Lower leg skin (tissue), 4 donors: ENCODE results near the gene TFDP2. TPM values are rescaled to one million over a fixed set of nuclear protein-coding genes. Genes with fewer than 3 reads are reported as not detected.
"Not testable (repeated sequence)": the region's sequence is repeated elsewhere in the genome, so short reads cannot be mapped to it uniquely, and the experiment has no call there.

Experiments used
- DNase-seq, 2 donors: peaks; one replicate each; pipeline ENCODE4 v3.0.0-alpha.2; 2019; ENCODE audit warnings: low spot score in 2 of 2
- H3K4me3 ChIP-seq: fragments of 200-600 bp; sonication (generic); 2 replicates; pipeline ENCODE4 v1.5.1; 2017; ENCODE audit warnings: mild to moderate bottlenecking, low read depth; ENCODE audit not compliant: poor library complexity, severe bottlenecking
- POLR2A ChIP-seq, 2 donors: fragments of 450-650 bp; IDR thresholded peaks; one replicate each; pipeline ENCODE4 v1.6.1; 2016 to 2017; ENCODE audit warnings: antibody characterized with exemption in 2 of 2, mild to moderate bottlenecking in 1 of 2, moderate library complexity in 1 of 2
- WGBS, 2 donors: methylation state at CpG; one replicate each; pipeline ENCODE4 v1.1.5; 2018; 5-methylcytosine and 5-hydroxymethylcytosine counted together
- intact Hi-C: fragments of 100-400 bp; cut with DNase I; formaldehyde crosslinking; loops from one replicate; pipeline ENCODE4 v1.15.0; 2023; ENCODE audit warnings: low total_unique reads
- total RNA-seq, 4 donors: library from RNA; depleted of rRNA; stranded (reverse); fragments of >200 nt; gene quantifications; one replicate each; pipeline ENCODE4 v1.1.0, GENCODE V29; 2016
- TF ChIP-seq, protein P1 (sequence below), 3 donors: fragments of 450-650 bp; IDR thresholded peaks; one replicate each; pipeline ENCODE4 v1.5.1; 2016; ENCODE audit warnings: antibody characterized with exemption in 3 of 3, mild to moderate bottlenecking in 3 of 3, moderate library complexity in 2 of 3

The TFDP2 gene
- total RNA-seq, 4 donors from 2014 or later: 38.6 to 84.7 (median 61.5) TPM

DNA sequence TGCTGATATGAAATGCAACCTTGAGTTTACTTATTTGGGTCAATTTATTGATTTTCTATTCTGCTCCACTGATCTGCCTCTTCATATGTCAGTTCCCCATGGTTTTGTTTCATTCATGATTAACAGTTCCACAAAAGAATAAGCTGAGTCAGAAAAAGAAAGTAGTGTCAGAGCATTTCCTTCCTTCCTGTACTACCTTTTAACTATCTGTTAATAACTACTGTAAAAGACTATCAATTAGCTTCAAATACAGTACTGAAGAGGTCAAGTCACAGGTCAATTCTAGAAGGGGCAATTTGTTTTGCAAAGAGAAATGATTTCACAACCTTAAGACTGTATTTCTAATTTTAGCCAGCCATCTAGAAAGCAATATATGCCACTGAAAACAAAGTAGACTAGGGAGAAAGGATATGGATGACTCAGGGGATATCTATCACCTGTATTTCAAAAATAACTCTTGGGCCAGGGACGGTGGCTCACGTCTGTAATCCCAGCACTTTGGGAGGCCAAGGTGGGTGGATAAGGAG, 129.5 kb downstream of the TFDP2 start:
- intact Hi-C loops: no loop called here
- no peak for DNase-seq
- 61 to 86% methylated on average over 2 of the region's 2 CpGs for WGBS, 2 donors
- no peak overlapping the region for H3K4me3 ChIP-seq
- TF ChIP-seq, protein P1, sequence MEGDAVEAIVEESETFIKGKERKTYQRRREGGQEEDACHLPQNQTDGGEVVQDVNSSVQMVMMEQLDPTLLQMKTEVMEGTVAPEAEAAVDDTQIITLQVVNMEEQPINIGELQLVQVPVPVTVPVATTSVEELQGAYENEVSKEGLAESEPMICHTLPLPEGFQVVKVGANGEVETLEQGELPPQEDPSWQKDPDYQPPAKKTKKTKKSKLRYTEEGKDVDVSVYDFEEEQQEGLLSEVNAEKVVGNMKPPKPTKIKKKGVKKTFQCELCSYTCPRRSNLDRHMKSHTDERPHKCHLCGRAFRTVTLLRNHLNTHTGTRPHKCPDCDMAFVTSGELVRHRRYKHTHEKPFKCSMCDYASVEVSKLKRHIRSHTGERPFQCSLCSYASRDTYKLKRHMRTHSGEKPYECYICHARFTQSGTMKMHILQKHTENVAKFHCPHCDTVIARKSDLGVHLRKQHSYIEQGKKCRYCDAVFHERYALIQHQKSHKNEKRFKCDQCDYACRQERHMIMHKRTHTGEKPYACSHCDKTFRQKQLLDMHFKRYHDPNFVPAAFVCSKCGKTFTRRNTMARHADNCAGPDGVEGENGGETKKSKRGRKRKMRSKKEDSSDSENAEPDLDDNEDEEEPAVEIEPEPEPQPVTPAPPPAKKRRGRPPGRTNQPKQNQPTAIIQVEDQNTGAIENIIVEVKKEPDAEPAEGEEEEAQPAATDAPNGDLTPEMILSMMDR (IDR thresholded peaks at IDR 0.05): no peak
- no peak for TF ChIP-seq POLR2A (IDR thresholded peaks at IDR 0.05)

DNA sequence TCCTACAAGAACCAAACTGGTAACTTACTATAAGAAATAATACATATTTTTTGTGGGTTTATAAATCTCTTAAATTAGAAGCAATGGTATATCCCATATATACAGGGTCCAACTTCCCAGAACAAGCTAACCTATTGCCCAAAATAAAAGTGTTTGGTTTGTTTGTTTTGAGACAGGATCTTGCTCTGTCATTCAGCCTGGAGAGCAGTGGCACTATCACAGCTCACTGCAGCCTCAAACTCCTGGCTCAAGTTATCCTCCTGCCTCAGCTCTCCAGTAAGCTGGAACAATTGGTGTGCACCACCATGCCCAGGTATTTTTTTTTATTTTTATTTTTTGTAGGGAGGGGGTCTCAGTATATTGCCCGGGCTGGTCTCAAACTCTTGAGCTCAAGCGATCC, 135.4 kb downstream of the TFDP2 start:
- intact Hi-C loops: no loop called here
- no peak for TF ChIP-seq POLR2A (IDR thresholded peaks at IDR 0.05)
- TF ChIP-seq, protein P1 (IDR thresholded peaks at IDR 0.05): no peak
- H3K4me3 ChIP-seq: no peak overlapping the region
- no peak for DNase-seq
- 92% methylated on average over 2 of the region's 2 CpGs for whole genome bisulfite sequencing, 2 donors

DNA sequence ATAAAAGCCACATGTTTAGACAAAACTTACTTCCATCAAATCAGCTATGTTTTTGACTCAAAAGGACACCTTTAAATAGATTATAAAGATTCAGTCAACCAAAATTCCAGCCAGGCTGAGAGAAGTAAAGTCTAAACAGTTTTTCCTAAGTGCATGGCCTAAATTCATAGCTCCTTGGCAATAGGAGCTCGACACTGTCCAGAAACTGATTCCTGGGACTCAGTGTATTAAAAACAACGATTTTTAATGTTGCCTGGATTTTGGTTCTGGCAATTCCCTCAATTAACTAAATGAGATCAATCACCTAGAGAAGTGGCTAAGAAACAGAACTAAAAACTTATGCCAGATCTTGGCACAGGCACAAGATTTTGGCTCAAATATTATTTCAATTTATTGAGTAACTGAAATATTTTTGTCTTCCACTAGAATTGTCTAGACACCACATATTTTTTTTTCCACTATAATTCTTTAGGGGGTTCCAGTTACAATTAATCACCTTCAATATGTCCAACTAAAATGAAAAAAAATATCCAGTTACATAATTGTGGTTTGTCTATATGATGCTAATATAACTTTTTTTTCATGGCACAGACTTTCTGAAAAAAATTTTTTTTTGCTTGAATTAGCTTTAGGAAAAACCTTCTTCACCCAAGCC, 135.9 kb downstream of the TFDP2 start:
- WGBS, 2 donors: 53 to 54% methylated on average over 2 of the region's 2 CpGs
- H3K4me3 ChIP-seq: no peak overlapping the region
- intact Hi-C loops: no loop called here
- DNase-seq: no peak
- TF ChIP-seq POLR2A (IDR thresholded peaks at IDR 0.05): no peak
- TF ChIP-seq, protein P1 (IDR thresholded peaks at IDR 0.05): no peak

DNA sequence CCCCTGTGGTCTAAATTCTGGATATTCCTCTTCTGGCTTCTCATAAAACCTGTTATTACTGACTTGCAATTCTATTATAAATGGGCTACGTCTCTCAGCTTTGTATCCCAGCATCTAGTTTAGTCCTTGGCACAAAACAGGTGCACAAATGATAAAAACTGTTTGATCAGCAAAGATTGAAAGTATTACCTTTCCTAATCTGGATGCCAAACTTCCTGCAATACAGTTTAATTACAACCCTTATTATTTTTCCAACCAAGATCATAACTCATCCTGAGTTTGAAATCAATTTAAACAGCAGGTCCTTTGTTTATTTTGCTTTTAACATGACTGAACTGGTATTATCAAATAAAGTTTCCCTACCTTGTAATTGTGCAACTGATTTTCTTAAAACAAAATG, 140.3 kb downstream of the TFDP2 start:
- WGBS, 2 donors: 47 to 69% methylated on average over 1 of the region's 1 CpG
- no peak for DNase-seq
- intact Hi-C loops: no loop called here
- no peak overlapping the region for H3K4me3 ChIP-seq
- TF ChIP-seq, protein P1 (IDR thresholded peaks at IDR 0.05): no peak
- no peak for TF ChIP-seq POLR2A (IDR thresholded peaks at IDR 0.05)

DNA sequence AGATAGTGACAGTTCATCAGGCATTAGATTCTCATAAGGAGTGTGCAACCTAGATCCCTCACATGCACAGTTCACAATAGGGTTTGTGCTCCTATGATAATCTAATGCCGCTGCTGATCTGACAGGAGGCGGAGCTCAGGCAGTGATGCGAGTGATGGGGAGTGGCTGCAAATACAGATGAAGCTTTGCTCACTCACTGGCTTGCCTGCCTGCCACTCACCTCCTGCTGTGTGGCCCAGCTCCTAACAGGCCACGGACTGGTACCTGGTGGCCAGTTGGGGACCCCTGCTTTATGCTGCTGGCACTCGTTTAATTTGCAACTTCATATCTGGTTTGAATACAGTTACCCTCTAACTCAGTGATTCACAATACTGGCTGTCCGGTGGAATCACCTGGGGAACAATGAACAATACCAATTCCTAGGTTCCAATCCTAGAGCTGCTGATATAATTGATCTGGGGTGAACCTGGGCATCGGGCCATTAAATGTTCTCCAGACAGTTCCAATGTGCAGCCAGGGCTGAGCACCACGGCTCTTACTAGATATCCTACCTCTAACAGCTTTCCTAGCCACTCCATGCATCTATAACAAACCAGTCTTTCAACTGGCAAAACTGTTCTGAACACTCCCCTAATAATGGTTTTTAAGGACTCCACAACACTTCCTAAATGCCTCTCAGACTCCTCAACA, 141.5 kb downstream of the TFDP2 start:
- no peak overlapping the region for H3K4me3 ChIP-seq
- intact Hi-C loops: no loop called here
- 81 to 82% methylated on average over 8 of the region's 8 CpGs for WGBS, 2 donors
- TF ChIP-seq, protein P1 (IDR thresholded peaks at IDR 0.05): no peak
- TF ChIP-seq POLR2A (IDR thresholded peaks at IDR 0.05): no peak
- DNase-seq: no peak

DNA sequence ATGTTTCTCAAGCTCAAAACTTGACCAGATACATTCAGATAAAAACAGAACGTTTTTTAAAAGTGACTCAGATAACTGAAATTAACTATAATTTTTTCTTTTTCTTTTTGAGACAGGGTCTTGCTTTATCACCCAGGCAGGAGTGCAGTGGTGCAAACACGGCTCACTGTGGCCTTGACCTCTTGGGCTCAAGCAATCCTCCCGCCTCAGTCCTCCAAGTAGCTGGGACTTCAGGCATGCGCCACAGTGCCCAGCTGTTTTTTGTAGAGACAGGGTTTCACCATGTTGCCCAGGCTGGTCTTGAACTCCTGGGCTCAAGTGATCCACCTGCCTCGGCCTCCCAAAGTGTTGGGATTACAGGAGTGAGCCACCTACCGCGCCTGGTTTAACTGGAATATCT, 144.4 kb downstream of the TFDP2 start:
- intact Hi-C loops, H3K4me3 ChIP-seq, DNase-seq: not testable (repeated sequence)
- WGBS, 2 donors: 89 to 92% methylated on average over 7 of the region's 7 CpGs
